C1 segment of cervical spinal cord (tissue), 14 donors: ENCODE results near the gene ZFP37.
A peak's percentile ranks its signal among the peaks of the same experiment; 100 is the strongest.
"Not testable (repeated sequence)": the region's sequence is repeated elsewhere in the genome, so short reads cannot be mapped to it uniquely, and the experiment has no call there.

Experiments
- DNase-seq, 14 donors: peaks; one replicate each; lab custom pipeline; 2025; lab: John Stamatoyannopoulos, UW

The ZFP37 gene

GRCh38 chr9:113056191-113057106 is at the start of gene ZFP37:
Gene ZFP37 (minus strand): TSS chr9:113056724. CDS start chr9:113056688, 36 bp downstream.
- DNase-seq, result peak; percentile 53 to 94 (median 90)

GRCh38 chr9:113105345-113105744 is 48.8 kb upstream of the ZFP37 start:
- not testable (repeated sequence) for DNase-seq

DNA sequence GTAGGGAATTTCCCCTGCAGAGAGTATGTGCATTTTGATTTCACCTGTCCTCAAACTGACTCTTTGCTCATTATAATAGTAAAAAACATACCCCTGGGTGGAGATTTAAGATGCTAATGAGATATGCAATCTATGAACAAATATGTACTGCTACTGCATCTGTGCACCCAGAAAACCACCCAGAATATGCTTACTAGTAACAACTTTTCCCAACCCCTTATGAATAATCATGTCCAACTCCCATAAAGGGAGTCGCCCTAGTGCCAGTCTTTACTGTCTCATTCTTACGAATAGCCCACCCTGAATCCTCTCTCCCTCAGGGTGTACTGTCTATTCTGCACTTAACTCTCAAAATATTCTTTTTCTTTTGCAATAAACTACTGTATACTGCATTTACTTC is 39.0 kb upstream of the ZFP37 start:
- DNase-seq, result no peak

GRCh38 chr9:113089924-113090323 is 33.4 kb upstream of the ZFP37 start:
- DNase-seq, result not testable (repeated sequence)

GRCh38 chr9:113089143-113089505 is 32.6 kb upstream of the ZFP37 start:
- not testable (repeated sequence) for DNase-seq

GRCh38 chr9:113088456-113089142 is 32.1 kb upstream of the ZFP37 start:
- not testable (repeated sequence) for DNase-seq

GRCh38 chr9:113062932-113063310 is 6.4 kb upstream of the ZFP37 start:
- DNase-seq, result not testable (repeated sequence)

DNA sequence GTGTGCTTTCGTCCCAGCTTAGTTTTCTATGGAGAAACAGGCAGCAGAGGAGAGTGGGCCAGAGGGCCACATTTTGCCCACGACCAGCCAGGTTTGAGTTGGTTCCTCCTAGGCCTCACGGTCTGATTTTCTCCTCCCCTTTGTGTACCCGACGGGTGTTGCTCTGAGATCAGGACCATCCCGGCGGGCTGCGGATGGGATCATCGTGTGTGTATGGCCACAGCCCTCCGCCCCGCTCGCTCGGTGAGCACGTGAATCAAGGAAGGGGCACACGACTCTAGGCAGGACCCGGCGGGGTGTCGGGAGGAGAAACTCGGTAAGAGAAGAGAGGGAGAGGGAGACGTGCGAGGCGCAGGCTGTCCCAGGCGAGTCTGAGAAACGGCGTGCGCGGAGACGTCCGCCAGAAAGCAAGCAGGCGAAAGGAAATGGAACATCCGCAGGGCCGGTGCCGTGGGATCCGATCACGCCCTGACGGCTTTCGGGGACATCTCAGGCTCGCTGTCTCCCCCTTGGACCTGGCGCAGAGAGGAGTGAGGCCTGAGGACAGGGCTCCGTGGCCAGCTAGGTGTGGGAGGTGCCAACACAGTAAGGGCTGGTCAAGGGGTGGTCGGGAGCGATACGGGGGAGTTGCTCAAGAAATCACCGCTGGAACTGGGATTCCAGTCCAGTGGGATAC is 5.9 kb upstream of the ZFP37 start:
- DNase-seq, result not testable (repeated sequence)

GRCh38 chr9:113061072-113061850 is 4.7 kb upstream of the ZFP37 start:
- not testable (repeated sequence) for DNase-seq

DNA sequence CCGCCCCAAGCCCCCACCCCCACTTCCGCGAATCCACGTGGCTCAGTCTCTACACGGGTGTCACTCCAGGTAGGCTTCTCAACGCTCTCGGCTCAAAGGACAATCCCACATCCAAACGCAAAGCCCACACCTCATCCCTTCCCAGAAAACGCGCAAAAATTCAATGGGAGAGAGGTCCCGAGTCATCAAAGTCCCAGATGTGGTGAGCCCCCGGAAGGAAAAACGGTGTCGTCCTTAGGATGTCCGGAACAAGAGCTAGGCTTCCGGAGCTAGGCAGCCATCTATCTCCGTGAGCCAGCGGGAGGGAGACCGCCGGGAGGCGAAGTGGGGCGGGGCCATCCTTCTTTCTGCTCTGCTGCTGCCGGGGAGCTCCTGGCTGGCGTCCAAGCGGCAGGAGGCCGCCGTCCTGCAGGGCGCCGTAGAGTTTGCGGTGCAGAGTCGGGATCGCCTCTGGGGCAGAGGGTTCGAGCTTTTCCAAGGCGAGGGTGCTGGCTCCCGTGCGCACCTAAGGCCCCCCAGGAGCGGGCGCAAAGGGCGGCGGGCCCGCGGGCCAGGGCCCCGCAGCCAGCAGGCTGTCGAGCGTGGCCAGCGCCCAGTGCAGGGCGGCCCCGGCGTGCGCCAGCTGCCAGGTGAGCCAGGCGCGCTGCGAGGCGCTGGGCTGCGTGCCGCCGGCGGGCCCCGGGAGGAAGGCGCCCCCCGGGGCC is 3.2 kb upstream of the ZFP37 start:
- DNase-seq, result not testable (repeated sequence)

- no peak for DNase-seq
Observed at GRCh38 chr9:113057193-113057592, 669 bp upstream of the ZFP37 start.

DNA sequence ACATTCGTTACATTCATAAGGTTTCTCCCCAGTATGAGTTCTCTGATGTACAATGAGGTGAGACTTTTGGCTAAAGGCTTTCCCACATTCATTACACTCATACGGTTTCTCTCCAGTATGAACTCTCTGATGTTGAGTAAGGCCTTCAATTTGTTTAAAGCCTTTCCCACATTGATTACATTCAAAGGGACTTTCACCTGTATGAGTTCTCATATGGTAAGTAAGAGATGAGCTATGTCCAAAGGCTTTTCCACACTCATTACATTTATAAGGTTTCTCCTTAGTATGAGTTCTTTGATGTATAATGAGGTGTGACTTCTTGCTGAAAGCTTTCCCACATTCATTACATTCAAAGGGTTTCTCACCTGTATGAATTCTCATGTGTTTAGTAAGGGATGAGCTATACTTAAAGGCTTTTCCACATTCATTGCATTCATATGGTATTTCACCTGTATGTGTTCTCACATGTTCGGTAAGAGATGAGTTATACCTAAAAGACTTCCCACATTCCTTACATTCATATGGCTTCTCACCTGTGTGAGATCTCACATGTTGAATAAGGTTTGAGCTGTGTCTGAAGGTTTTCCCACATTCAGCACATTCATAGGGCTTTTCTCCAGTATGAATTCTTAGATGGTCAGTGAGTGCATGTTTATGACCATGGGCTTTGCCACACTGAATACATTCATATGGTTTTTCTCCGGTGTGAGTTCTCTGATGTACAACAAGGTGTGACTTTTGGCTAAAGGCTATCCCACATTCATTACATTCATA is 13.5 kb downstream of the ZFP37 start:
- DNase-seq, result no peak

- DNase-seq, result no peak
Observed at GRCh38 chr9:113026200-113026599, 30.3 kb downstream of the ZFP37 start.

DNA sequence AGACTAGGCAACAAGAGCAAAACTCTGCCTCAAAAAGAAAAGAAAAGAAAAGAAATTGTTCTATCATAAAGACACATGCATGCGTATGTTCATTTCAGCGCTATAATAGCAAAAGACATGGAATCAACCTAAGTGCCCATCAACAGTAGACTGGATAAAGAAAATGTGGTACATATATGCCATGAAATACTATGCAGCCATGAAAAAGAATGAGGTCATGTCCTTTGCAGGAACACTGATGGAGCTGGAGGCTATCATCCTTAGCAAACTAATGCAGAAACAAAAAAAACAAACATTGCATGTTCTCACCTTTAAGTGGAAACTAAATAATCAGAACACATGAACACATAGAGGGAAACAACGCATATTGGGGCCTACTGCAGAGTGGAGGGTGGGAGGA is 38.3 kb downstream of the ZFP37 start:
- no peak for DNase-seq

DNA sequence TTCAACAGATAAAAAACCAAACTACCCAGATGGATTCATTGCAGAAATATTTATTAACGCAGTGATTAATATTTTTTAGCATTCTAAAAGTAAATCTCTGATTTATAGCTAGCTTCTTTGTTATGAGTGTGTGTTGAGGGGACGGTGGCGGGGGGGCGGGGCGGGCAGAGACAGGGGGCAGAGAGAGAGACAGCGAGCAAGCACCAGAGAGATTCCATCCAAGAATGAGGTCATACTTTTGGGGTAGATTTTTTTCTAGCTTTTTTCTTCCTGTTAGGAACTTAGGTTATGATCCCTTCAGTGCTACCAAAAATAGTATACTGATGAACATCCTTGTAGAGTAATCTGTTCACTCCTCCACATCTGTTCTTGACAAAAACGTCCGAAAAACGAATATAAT is 44.0 kb downstream of the ZFP37 start:
- no peak for DNase-seq

GRCh38 chr9:113011911-113012381 is 44.6 kb downstream of the ZFP37 start, which contains the start of gene ZNF883:
Gene ZNF883 (minus strand): TSS chr9:113012192.
- DNase-seq, result peak in 11 of 14 donors; percentile 11 to 72 (median 37)

GRCh38 chr9:113005777-113006176 is 50.7 kb downstream of the ZFP37 start:
- no peak for DNase-seq

DNA sequence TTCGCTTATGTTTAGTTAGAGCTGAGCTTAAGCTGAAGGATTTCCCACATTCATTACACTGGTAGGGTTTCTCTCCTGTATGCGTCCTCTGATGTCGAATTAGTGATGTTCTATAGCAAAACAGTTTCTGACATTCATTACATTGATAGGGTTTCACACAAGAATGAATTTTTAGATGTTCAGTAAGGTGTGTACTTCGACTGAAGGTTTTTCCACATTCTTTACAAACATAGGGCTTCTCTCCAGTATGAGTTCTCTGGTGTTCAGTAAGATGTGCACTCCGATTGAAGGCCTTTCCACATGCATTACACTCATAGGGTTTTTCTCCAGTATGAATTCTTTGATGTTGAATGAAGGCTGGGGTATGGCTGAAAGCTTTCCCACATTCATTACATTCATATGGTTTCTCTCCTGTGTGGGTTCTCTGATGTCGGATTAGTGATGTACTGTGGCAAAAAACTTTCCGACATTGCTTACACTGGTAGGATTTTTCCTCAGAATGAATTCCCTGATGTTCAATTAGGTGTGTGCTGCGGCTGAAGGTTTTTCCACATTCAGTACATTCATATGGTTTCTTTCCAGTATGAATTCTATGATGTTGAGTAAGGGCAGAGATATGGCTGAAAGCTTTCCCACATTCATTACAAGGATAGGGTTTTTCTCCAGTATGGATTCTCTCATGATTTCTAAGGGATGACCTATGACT is 59.1 kb downstream of the ZFP37 start:
- no peak for DNase-seq
